H9 (cell line): ENCODE measurements around the gene BMP2K. TPM values are rescaled to one million over a fixed set of nuclear protein-coding genes. Genes with fewer than 3 reads are reported as not detected.

ENCODE experiments used
- DNase-seq: peaks from one replicate; pipeline ENCODE4 v3.0.0-alpha.2; 2017
- H2AFZ ChIP-seq: one replicate; pipeline ENCODE4 v1.6.1; 2013; ENCODE audit warnings: mild to moderate bottlenecking, low read length, control low read depth, moderate library complexity
- H2AK5ac ChIP-seq: 2 replicates; pipeline ENCODE4 v1.6.1; 2013; ENCODE audit warnings: low read length, control low read depth, mixed read lengths; ENCODE audit not compliant: insufficient read length
- H2BK120ac ChIP-seq: one replicate; pipeline ENCODE4 v1.6.1; 2013; ENCODE audit warnings: low read depth, mild to moderate bottlenecking, low read length, control low read depth, inconsistent platforms; ENCODE audit not compliant: poor library complexity, severe bottlenecking
- H2BK12ac ChIP-seq: 2 replicates; pipeline ENCODE4 v1.6.1; 2013; ENCODE audit warnings: low read length, control low read depth, mixed read lengths, low read depth; ENCODE audit not compliant: insufficient read length
- H2BK15ac ChIP-seq: 2 replicates; pipeline ENCODE4 v1.6.1; 2013; ENCODE audit warnings: low read depth, low read length, control low read depth
- H2BK20ac ChIP-seq: one replicate; pipeline ENCODE4 v1.6.1; 2013; ENCODE audit warnings: low read depth, mild to moderate bottlenecking, low read length, control low read depth, inconsistent platforms; ENCODE audit not compliant: poor library complexity, severe bottlenecking
- H2BK5ac ChIP-seq: 2 replicates; pipeline ENCODE4 v1.6.1; 2013; ENCODE audit warnings: low read length, control low read depth, mixed read lengths; ENCODE audit not compliant: insufficient read length
- H3K14ac ChIP-seq: 2 replicates; pipeline ENCODE4 v1.6.1; 2013; ENCODE audit warnings: low read length, control low read depth; ENCODE audit not compliant: insufficient read depth
- H3K18ac ChIP-seq: 2 replicates; pipeline ENCODE4 v1.6.1; 2013; ENCODE audit warnings: low read depth, mild to moderate bottlenecking, mixed read lengths, low read length, control low read depth; ENCODE audit not compliant: insufficient read length
- H3K23ac ChIP-seq: 2 replicates; pipeline ENCODE4 v1.6.1; 2013; ENCODE audit warnings: low read length, control low read depth, mixed read lengths, low read depth; ENCODE audit not compliant: insufficient read length
- H3K23me2 ChIP-seq: 2 replicates; pipeline ENCODE4 v1.6.1; 2013; ENCODE audit warnings: low read depth, mild to moderate bottlenecking, mixed read lengths, low read length, control low read depth; ENCODE audit not compliant: insufficient read length, poor library complexity, severe bottlenecking
- H3K27ac ChIP-seq: 2 replicates; pipeline ENCODE4 v1.5.1; 2013; ENCODE audit warnings: low read length, control low read depth, mixed read lengths, low read depth; ENCODE audit not compliant: insufficient read length
- H3K27me3 ChIP-seq: 2 replicates; pipeline ENCODE4 v1.6.1; 2013; ENCODE audit warnings: low read length, control low read depth, inconsistent platforms; ENCODE audit not compliant: insufficient read depth
- H3K4ac ChIP-seq: 2 replicates; pipeline ENCODE4 v1.6.1; 2013; ENCODE audit warnings: low read depth, mild to moderate bottlenecking, control low read depth, inconsistent platforms, low read length, moderate library complexity
- H3K4me1 ChIP-seq: 2 replicates; pipeline ENCODE4 v1.6.1; 2013; ENCODE audit warnings: low read length, control low read depth, inconsistent platforms; ENCODE audit not compliant: insufficient read depth
- H3K4me2 ChIP-seq: 2 replicates; pipeline ENCODE4 v1.6.1; 2013; ENCODE audit warnings: low read length, control low read depth, mixed read lengths; ENCODE audit not compliant: insufficient read length, insufficient read depth
- H3K56ac ChIP-seq: 2 replicates; pipeline ENCODE4 v1.6.1; 2013; ENCODE audit warnings: low read depth, mild to moderate bottlenecking, mixed read lengths, low read length, control low read depth; ENCODE audit not compliant: insufficient read length
- H3K79me1 ChIP-seq: 2 replicates; pipeline ENCODE4 v1.6.1; 2013; ENCODE audit warnings: low read depth, mild to moderate bottlenecking, moderate library complexity, low read length, control low read depth, inconsistent platforms; ENCODE audit not compliant: insufficient read depth, poor library complexity, severe bottlenecking
- H3K79me2 ChIP-seq: 2 replicates; pipeline ENCODE4 v1.6.1; 2013; ENCODE audit warnings: low read length, control low read depth, inconsistent platforms; ENCODE audit not compliant: insufficient read depth
- H3K9ac ChIP-seq: 2 replicates; pipeline ENCODE4 v1.6.1; 2013; ENCODE audit warnings: low read length, control low read depth, mixed read lengths; ENCODE audit not compliant: insufficient read length; ENCODE audit errors: extremely low read depth
- H3K9me3 ChIP-seq: one replicate; pipeline ENCODE4 v1.6.1; 2013; ENCODE audit warnings: low read depth, low read length, inconsistent platforms; ENCODE audit not compliant: control insufficient read depth
- H3T11ph ChIP-seq: one replicate; pipeline ENCODE4 v1.6.1; 2013; ENCODE audit warnings: mild to moderate bottlenecking, low read length, control low read depth, inconsistent platforms
- H4K20me1 ChIP-seq: one replicate; pipeline ENCODE4 v1.6.1; 2013; ENCODE audit not compliant: control insufficient read depth, insufficient read length, insufficient read depth
- H4K5ac ChIP-seq: 2 replicates; pipeline ENCODE4 v1.6.1; 2013; ENCODE audit warnings: low read depth, mild to moderate bottlenecking, mixed read lengths, low read length, control low read depth; ENCODE audit not compliant: insufficient read length
- H4K8ac ChIP-seq: replicated peaks from 2 replicates; pipeline ENCODE4 v1.6.1; 2013; ENCODE audit warnings: low read length, control low read depth, mixed read lengths, low read depth; ENCODE audit not compliant: insufficient read length
- H4K91ac ChIP-seq: 2 replicates; pipeline ENCODE4 v1.6.1; 2013; ENCODE audit warnings: low read depth, mild to moderate bottlenecking, moderate library complexity, mixed read lengths, low read length, control low read depth; ENCODE audit not compliant: insufficient read length
- H3K27ac Mint-ChIP-seq, 3 experiments: 2 replicates in 2 of 3; 3 replicates in 1 of 3; pipeline ENCODE4 v1.8.0; 2020 to 2021; ENCODE audit warnings: mixed read lengths in 3 of 3, mild to moderate bottlenecking in 1 of 3, moderate library complexity in 1 of 3
- H3K27me3 Mint-ChIP-seq: 2 replicates; pipeline ENCODE4 v1.8.0; 2021; ENCODE audit warnings: low read depth, mild to moderate bottlenecking, moderate library complexity, mixed read lengths
- H3K36me3 Mint-ChIP-seq, 3 experiments: 2 replicates in 2 of 3; 3 replicates in 1 of 3; pipeline ENCODE4 v1.8.0; 2020 to 2021; ENCODE audit warnings: low read depth in 3 of 3, mixed read lengths in 3 of 3; ENCODE audit not compliant: insufficient read depth in 1 of 3
- H3K4me1 Mint-ChIP-seq, 2 experiments: 2 replicates each; pipeline ENCODE4 v1.8.0; 2020; ENCODE audit warnings: mixed read lengths in 2 of 2
- H3K4me3 Mint-ChIP-seq, 2 experiments: 2 replicates in 1 of 2; 3 replicates in 1 of 2; pipeline ENCODE4 v1.8.0; 2020 to 2021; ENCODE audit warnings: mild to moderate bottlenecking in 2 of 2, mixed read lengths in 2 of 2, moderate library complexity in 1 of 2
- H3K9me3 Mint-ChIP-seq, 2 experiments: 2 replicates in 1 of 2; 3 replicates in 1 of 2; pipeline ENCODE4 v1.8.0; 2020; ENCODE audit warnings: mild to moderate bottlenecking in 2 of 2, mixed read lengths in 2 of 2, moderate library complexity in 1 of 2
- WGBS: extraction: QIAGEN DNeasy Blood & Tissue Kit; methylation state at CpG from one replicate; pipeline ENCODE4 v1.1.7; 2013; ENCODE audit warnings: missing lambda C conversion rate, low lambda C conversion rate, mixed read lengths; ENCODE audit not compliant: insufficient read length; ENCODE audit errors: extremely low coverage; 5-methylcytosine and 5-hydroxymethylcytosine counted together
- total RNA-seq: library from RNA; stranded (reverse); gene quantifications from 2 replicates; pipeline ENCODE4 v1.2.1, GENCODE V29; 2021
- TF ChIP-seq, protein P1 (sequence below): fragments of 200-600 bp; sonication (generic); conservative IDR thresholded peaks from 3 replicates; pipeline ENCODE4 v1.8.0; 2021; ENCODE audit warnings: antibody characterized with exemption, mild to moderate bottlenecking

The BMP2K gene
- total RNA-seq, 1 experiment from 2014 or later = 26.4 TPM

GRCh38 chr4:78818530-78819079 lies 42.5 kb downstream of the BMP2K start:
- H3K9ac ChIP-seq = no peak overlapping the region
- no peak overlapping the region for H2AFZ ChIP-seq
- no peaks in the 10 kb centered on the region for H3K23me2 ChIP-seq
- H3K9me3 ChIP-seq = no peaks in the 10 kb centered on the region
- DNase-seq = no peak
- H3K27ac ChIP-seq = no peak overlapping the region
- Mint-ChIP-seq H3K9me3 (no peaks in the 10 kb centered on the region; a peak in 1 of 5 replicates), H3K4me3 (no peak overlapping the region), H3K4me1 (peaks cover 11 to 14% of the 10 kb centered on the region in 2 experiments), H3K36me3 (no peaks in the 10 kb centered on the region; a peak in 2 of 7 replicates), H3K27ac (no peak overlapping the region), H3K27me3 (no peaks in the 10 kb centered on the region)
- no peak overlapping the region for H2BK20ac ChIP-seq
- H4K20me1 ChIP-seq = no peaks in the 10 kb centered on the region
- no peak overlapping the region for H3K4ac ChIP-seq
- H3K27me3 ChIP-seq = no peaks in the 10 kb centered on the region
- H3T11ph ChIP-seq = no peak overlapping the region
- H3K56ac ChIP-seq = no peak overlapping the region
- no peak overlapping the region for H4K91ac ChIP-seq
- no peak overlapping the region for H2BK12ac ChIP-seq
- H2AK5ac ChIP-seq = no peak overlapping the region
- H3K79me1 ChIP-seq = no peaks in the 10 kb centered on the region
- no peak overlapping the region for H3K4me2 ChIP-seq
- no peak overlapping the region for H3K23ac ChIP-seq
- H4K8ac ChIP-seq = no peak overlapping the region
- H3K14ac ChIP-seq = no peak overlapping the region
- no peak overlapping the region for H2BK120ac ChIP-seq
- H3K18ac ChIP-seq = no peak overlapping the region
- no peaks in the 10 kb centered on the region for H3K79me2 ChIP-seq
- H4K5ac ChIP-seq = no peak overlapping the region
- no peak overlapping the region for H2BK15ac ChIP-seq
- no CpG with 5 or more reads among the region's 4 CpGs for WGBS
- TF ChIP-seq, protein P1, sequence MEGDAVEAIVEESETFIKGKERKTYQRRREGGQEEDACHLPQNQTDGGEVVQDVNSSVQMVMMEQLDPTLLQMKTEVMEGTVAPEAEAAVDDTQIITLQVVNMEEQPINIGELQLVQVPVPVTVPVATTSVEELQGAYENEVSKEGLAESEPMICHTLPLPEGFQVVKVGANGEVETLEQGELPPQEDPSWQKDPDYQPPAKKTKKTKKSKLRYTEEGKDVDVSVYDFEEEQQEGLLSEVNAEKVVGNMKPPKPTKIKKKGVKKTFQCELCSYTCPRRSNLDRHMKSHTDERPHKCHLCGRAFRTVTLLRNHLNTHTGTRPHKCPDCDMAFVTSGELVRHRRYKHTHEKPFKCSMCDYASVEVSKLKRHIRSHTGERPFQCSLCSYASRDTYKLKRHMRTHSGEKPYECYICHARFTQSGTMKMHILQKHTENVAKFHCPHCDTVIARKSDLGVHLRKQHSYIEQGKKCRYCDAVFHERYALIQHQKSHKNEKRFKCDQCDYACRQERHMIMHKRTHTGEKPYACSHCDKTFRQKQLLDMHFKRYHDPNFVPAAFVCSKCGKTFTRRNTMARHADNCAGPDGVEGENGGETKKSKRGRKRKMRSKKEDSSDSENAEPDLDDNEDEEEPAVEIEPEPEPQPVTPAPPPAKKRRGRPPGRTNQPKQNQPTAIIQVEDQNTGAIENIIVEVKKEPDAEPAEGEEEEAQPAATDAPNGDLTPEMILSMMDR = no peak
- no peak overlapping the region for H2BK5ac ChIP-seq
- H3K4me1 ChIP-seq = no peaks in the 10 kb centered on the region
